ENCODE measurements around the gene KCNH5. TPM values are rescaled to one million over a fixed set of nuclear protein-coding genes. Genes with fewer than 3 reads are reported as not detected.

KCNH5 gene
- total RNA-seq, 4 donors from 2014 or later, result under 0.01 TPM; not detected in 3

DNA sequence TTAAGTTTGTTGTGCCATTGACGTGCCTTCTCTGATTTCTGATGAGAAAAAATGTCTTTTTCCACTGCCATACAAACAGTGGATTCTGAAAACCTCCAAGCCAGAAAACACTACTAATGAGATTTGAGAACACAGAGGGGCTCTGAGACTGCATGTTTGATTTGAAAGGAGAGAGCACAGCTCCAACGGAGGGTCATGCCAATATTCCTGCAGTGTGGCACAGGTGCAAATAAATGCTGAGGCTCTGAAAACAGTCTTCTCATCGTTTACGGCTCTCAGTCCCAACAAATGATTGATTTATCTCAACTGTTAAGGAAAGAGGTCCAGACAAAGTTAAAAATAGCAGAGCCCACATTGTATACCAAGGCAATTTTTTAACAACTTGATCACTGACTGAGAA lies 128.7 kb downstream of the KCNH5 start:
- no peak for TF ChIP-seq POLR2AphosphoS5 (IDR thresholded peaks at IDR 0.05)
- TF ChIP-seq POLR2A (IDR thresholded peaks at IDR 0.05), result no peak
- TF ChIP-seq EP300 (IDR thresholded peaks at IDR 0.05; ENCODE audit: low read depth), result no peak
- WGBS, 2 donors (ENCODE audit: low coverage in 1 of 2), result 32 to 40% methylated on average over 4 of the region's 4 CpGs
- Histone ChIP-seq H3K4me3 (no peak overlapping the region), H3K36me3 (no peaks in the 10 kb centered on the region), H3K27ac (no peak overlapping the region), H3K27me3 (no peaks in the 10 kb centered on the region), H3K9me3 (no peaks in the 10 kb centered on the region), H3K4me1 (no peaks in the 10 kb centered on the region)
- no peak for DNase-seq
- intact Hi-C loops (cut with DNase I; ENCODE audit: low total_unique reads), result no loop called here
- in situ Hi-C loops (cut with MboI; ENCODE audit: low pct_ligation_motif_present in 1 of 4, low pct_unique_long_range_greater_than_20kb in 1 of 4, low sequenced_read_pairs in 3 of 4), result no loop called here

DNA sequence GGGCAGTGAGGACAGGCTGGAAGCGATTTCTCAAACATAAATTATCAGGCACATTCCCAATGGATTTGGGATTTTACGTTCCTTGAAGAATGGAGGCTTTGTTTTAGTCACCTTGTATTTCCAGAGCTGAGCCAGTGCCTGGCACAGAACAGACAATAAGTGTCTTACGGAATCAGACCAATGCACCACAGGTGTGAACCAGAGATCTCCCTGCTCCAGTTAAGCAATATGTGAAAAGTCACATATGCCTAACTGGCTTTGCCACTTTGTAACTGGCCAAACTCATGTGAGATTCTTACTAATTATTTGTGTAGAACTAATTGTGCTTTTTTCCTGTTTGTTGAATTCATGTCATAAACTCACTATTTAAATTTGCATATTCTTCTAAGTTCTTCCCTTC lies 130.4 kb downstream of the KCNH5 start:
- H3K4me3 ChIP-seq, result no peak overlapping the region
- no peak overlapping the region for H3K27ac ChIP-seq
- in situ Hi-C loops (cut with MboI; ENCODE audit: low pct_ligation_motif_present in 1 of 4, low pct_unique_long_range_greater_than_20kb in 1 of 4, low sequenced_read_pairs in 3 of 4), result no loop called here
- no peaks in the 10 kb centered on the region for H3K4me1 ChIP-seq
- DNase-seq, result no peak
- H3K27me3 ChIP-seq, result no peaks in the 10 kb centered on the region
- intact Hi-C loops (cut with DNase I; ENCODE audit: low total_unique reads), result no loop called here
- no peaks in the 10 kb centered on the region for H3K36me3 ChIP-seq
- TF ChIP-seq, protein P1, sequence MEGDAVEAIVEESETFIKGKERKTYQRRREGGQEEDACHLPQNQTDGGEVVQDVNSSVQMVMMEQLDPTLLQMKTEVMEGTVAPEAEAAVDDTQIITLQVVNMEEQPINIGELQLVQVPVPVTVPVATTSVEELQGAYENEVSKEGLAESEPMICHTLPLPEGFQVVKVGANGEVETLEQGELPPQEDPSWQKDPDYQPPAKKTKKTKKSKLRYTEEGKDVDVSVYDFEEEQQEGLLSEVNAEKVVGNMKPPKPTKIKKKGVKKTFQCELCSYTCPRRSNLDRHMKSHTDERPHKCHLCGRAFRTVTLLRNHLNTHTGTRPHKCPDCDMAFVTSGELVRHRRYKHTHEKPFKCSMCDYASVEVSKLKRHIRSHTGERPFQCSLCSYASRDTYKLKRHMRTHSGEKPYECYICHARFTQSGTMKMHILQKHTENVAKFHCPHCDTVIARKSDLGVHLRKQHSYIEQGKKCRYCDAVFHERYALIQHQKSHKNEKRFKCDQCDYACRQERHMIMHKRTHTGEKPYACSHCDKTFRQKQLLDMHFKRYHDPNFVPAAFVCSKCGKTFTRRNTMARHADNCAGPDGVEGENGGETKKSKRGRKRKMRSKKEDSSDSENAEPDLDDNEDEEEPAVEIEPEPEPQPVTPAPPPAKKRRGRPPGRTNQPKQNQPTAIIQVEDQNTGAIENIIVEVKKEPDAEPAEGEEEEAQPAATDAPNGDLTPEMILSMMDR (IDR thresholded peaks at IDR 0.05), result no peak
- TF ChIP-seq EP300 (IDR thresholded peaks at IDR 0.05; ENCODE audit: low read depth) (no peak), POLR2A (IDR thresholded peaks at IDR 0.05) (no peak), POLR2AphosphoS5 (IDR thresholded peaks at IDR 0.05) (no peak)
- WGBS, 2 donors (ENCODE audit: low coverage in 1 of 2), result 74 to 77% methylated on average over 3 of the region's 3 CpGs
- no peaks in the 10 kb centered on the region for H3K9me3 ChIP-seq

DNA sequence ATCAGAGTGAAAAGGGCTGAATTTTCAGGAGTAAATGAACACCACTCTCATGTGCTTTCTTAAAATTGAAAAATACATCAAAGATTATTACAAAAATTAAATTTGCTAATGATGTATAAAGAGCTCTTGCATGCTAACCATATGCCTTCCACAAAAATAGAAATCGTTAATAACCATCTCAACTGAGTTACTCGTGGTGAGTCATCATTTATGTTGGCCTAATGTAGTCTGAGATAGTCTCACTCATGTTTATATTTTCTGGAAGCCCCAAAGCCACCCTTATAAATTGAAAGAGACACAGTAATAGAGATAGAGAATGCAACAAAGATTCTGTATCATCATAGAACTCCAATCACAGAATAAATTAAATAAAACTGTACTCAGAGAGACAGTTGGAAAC lies 131.2 kb downstream of the KCNH5 start:
- H3K4me1 ChIP-seq, result no peaks in the 10 kb centered on the region
- no peak overlapping the region for H3K4me3 ChIP-seq
- no peaks in the 10 kb centered on the region for H3K27me3 ChIP-seq
- no peak for DNase-seq
- intact Hi-C loops (cut with DNase I; ENCODE audit: low total_unique reads), result no loop called here
- WGBS, 2 donors (ENCODE audit: low coverage in 1 of 2), result 0 to 42% methylated on average over 1 to 2 of the region's 2 CpGs
- H3K9me3 ChIP-seq, result no peaks in the 10 kb centered on the region
- in situ Hi-C loops (cut with MboI; ENCODE audit: low pct_ligation_motif_present in 1 of 4, low pct_unique_long_range_greater_than_20kb in 1 of 4, low sequenced_read_pairs in 3 of 4), result no loop called here
- no peaks in the 10 kb centered on the region for H3K36me3 ChIP-seq
- TF ChIP-seq POLR2A (IDR thresholded peaks at IDR 0.05), result no peak
- no peak for TF ChIP-seq EP300 (IDR thresholded peaks at IDR 0.05; ENCODE audit: low read depth)
- no peak for TF ChIP-seq POLR2AphosphoS5 (IDR thresholded peaks at IDR 0.05)
- TF ChIP-seq, protein P1 (IDR thresholded peaks at IDR 0.05), result no peak
- H3K27ac ChIP-seq, result no peak overlapping the region

DNA sequence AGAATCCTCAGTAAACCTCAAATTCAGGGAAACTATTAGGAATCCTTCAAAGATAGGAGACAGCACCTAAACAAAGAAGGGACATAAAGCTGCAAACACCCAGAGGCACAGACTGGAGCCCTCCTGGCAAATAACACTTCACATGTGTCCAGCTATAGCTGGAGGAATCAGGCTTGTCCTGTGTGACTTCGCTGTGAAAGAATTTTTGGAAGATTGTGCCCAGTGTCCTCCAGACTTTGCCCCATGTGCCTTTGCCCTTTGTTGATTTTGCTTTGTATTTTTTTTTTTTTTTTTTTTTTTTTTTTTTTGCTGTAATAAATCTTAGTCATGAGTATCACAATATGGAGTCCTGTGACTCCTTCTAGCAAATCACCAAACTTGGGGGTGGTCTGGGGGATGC lies 136.8 kb downstream of the KCNH5 start:
- H3K4me3 ChIP-seq, result no peak overlapping the region
- no peak for DNase-seq
- H3K4me1 ChIP-seq, result no peaks in the 10 kb centered on the region
- H3K27me3 ChIP-seq, result no peaks in the 10 kb centered on the region
- H3K9me3 ChIP-seq, result no peaks in the 10 kb centered on the region
- in situ Hi-C loops (cut with MboI; ENCODE audit: low pct_ligation_motif_present in 1 of 4, low pct_unique_long_range_greater_than_20kb in 1 of 4, low sequenced_read_pairs in 3 of 4) (no loop called here), intact Hi-C loops (cut with DNase I; ENCODE audit: low total_unique reads) (no loop called here)
- no peak overlapping the region for H3K27ac ChIP-seq
- WGBS, 2 donors (ENCODE audit: low coverage in 1 of 2), result 75 to 86% methylated on average over 1 of the region's 1 CpG
- no peaks in the 10 kb centered on the region for H3K36me3 ChIP-seq
- TF ChIP-seq POLR2AphosphoS5 (IDR thresholded peaks at IDR 0.05) (no peak), EP300 (IDR thresholded peaks at IDR 0.05; ENCODE audit: low read depth) (no peak), POLR2A (IDR thresholded peaks at IDR 0.05) (no peak)
- TF ChIP-seq, protein P1 (IDR thresholded peaks at IDR 0.05), result no peak

DNA sequence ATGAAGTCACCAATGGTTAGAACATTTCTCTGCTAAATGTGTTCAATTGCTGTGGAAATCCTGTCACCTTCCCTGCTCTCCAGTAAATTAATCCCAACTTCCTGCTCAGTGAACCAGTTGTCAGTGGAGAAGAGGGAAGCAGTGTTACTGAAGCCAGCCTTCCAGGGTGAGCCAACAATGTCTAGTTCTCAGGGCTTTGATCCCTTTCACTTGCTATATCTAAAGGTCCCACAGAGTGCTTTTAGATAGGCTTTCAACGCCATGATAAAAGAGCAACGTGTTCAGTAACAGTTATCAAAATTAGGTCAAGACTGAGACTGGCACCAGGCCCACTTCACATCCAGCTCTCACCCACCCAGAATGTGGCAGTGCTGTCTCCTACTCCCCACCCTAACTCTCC lies 139.7 kb downstream of the KCNH5 start:
- H3K36me3 ChIP-seq, result no peaks in the 10 kb centered on the region
- intact Hi-C loops (cut with DNase I; ENCODE audit: low total_unique reads), result no loop called here
- in situ Hi-C loops (cut with MboI; ENCODE audit: low pct_ligation_motif_present in 1 of 4, low pct_unique_long_range_greater_than_20kb in 1 of 4, low sequenced_read_pairs in 3 of 4), result no loop called here
- DNase-seq, result no peak
- H3K4me1 ChIP-seq, result no peaks in the 10 kb centered on the region
- H3K9me3 ChIP-seq, result no peaks in the 10 kb centered on the region
- H3K27me3 ChIP-seq, result no peaks in the 10 kb centered on the region
- TF ChIP-seq EP300 (IDR thresholded peaks at IDR 0.05; ENCODE audit: low read depth), result no peak
- no peak for TF ChIP-seq POLR2A (IDR thresholded peaks at IDR 0.05)
- TF ChIP-seq POLR2AphosphoS5 (IDR thresholded peaks at IDR 0.05), result no peak
- TF ChIP-seq, protein P1 (IDR thresholded peaks at IDR 0.05), result no peak
- no peak overlapping the region for H3K4me3 ChIP-seq
- no peak overlapping the region for H3K27ac ChIP-seq
- 75 to 90% methylated on average over 2 of the region's 2 CpGs for WGBS, 2 donors (ENCODE audit: low coverage in 1 of 2)
